Measurements from ENCODE around the gene MED12L. TPM values are rescaled to one million over a fixed set of nuclear protein-coding genes. Genes with fewer than 3 reads are reported as not detected.
"Not testable (repeated sequence)": the region's sequence is repeated elsewhere in the genome, so short reads cannot be mapped to it uniquely, and the experiment has no call there.

Gene MED12L
- total RNA-seq, 1 donor from 2014 or later, result 1.4 TPM

DNA sequence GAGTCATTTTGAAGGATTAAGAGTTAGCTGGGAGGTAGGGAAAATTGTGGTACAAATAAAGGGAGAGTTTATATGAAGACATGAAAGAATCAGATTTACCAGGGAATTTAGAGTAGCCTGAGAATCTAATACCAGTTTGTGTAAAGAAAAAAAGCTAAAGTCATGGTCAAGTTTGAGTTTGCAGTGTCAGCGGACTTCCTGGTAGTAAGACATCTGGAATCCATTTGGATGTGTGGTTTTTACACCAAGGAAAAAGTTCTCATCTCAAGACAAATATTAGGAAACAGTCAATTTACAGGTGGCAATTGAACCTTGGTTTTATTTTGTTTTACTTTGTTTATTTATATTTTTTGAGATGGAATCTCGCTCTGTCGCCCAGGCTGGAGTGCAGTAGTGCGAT lies 300.6 kb downstream of the MED12L start:
- H3K27me3 Mint-ChIP-seq (ENCODE audit: unreplicated experiment), result no peaks in the 10 kb centered on the region
- no peak overlapping the region for H3K4me3 Mint-ChIP-seq (ENCODE audit: unreplicated experiment)
- DNase-seq (ENCODE audit: extremely low spot score, unreplicated experiment), result no peak
- no peaks in the 10 kb centered on the region for H3K9me3 Mint-ChIP-seq (ENCODE audit: unreplicated experiment)
- H3K4me1 Mint-ChIP-seq (ENCODE audit: unreplicated experiment), result peaks cover 21% of the 10 kb centered on the region
- no peaks in the 10 kb centered on the region for H3K36me3 Mint-ChIP-seq (ENCODE audit: unreplicated experiment)
- TF ChIP-seq, protein P1, sequence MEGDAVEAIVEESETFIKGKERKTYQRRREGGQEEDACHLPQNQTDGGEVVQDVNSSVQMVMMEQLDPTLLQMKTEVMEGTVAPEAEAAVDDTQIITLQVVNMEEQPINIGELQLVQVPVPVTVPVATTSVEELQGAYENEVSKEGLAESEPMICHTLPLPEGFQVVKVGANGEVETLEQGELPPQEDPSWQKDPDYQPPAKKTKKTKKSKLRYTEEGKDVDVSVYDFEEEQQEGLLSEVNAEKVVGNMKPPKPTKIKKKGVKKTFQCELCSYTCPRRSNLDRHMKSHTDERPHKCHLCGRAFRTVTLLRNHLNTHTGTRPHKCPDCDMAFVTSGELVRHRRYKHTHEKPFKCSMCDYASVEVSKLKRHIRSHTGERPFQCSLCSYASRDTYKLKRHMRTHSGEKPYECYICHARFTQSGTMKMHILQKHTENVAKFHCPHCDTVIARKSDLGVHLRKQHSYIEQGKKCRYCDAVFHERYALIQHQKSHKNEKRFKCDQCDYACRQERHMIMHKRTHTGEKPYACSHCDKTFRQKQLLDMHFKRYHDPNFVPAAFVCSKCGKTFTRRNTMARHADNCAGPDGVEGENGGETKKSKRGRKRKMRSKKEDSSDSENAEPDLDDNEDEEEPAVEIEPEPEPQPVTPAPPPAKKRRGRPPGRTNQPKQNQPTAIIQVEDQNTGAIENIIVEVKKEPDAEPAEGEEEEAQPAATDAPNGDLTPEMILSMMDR (IDR thresholded peaks at IDR 0.05), result no peak
- H3K27ac Mint-ChIP-seq (ENCODE audit: unreplicated experiment), result peak overlapping the region; percentile 73

DNA sequence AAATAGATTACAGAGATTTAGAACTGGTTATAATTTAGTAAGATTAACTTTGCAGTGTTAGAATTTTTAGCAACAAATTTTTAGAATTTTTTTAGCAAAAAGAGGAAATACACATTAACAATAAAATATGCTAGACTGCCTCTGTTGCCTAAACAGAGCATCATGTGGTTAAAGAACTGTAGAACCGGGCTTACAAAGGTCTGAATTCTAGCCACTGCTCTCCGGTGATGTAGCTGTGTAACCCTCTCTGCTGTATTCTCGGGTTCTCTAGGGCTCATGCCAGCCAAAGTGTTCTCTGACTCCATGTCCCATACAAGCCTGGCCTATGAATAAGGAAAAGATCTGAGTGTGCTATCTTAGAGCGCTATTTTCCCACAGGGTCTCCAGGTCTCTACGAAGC lies 302.0 kb downstream of the MED12L start:
- Mint-ChIP-seq H3K36me3 (ENCODE audit: unreplicated experiment) (no peaks in the 10 kb centered on the region), H3K27me3 (ENCODE audit: unreplicated experiment) (no peaks in the 10 kb centered on the region), H3K27ac (ENCODE audit: unreplicated experiment) (no peak overlapping the region), H3K4me3 (ENCODE audit: unreplicated experiment) (no peak overlapping the region), H3K4me1 (ENCODE audit: unreplicated experiment) (peaks cover 21% of the 10 kb centered on the region), H3K9me3 (ENCODE audit: unreplicated experiment) (no peaks in the 10 kb centered on the region)
- TF ChIP-seq, protein P1 (IDR thresholded peaks at IDR 0.05), result no peak
- DNase-seq (ENCODE audit: extremely low spot score, unreplicated experiment), result no peak

DNA sequence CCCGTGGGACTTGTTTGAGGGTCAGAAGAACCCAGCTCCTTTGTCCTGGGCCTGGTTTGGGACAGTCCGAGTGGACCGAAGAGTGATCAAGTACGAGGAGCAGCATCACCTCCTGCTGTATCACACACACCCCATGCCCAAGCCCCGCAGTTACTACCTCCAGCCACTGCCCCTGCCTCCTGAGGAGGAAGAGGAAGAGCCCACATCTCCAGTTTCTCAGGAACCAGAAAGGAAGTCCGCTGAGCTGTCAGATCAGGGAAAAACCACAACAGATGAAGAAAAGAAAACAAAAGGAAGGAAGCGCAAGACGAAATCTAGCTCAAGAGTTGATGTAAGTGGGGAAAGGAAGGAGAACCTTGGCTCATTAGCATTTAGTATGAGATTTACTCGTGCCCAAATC lies 302.4 kb downstream of the MED12L start:
- Mint-ChIP-seq H3K27ac (ENCODE audit: unreplicated experiment) (no peak overlapping the region), H3K4me1 (ENCODE audit: unreplicated experiment) (peaks cover 21% of the 10 kb centered on the region), H3K9me3 (ENCODE audit: unreplicated experiment) (no peaks in the 10 kb centered on the region), H3K27me3 (ENCODE audit: unreplicated experiment) (no peaks in the 10 kb centered on the region), H3K4me3 (ENCODE audit: unreplicated experiment) (no peak overlapping the region), H3K36me3 (ENCODE audit: unreplicated experiment) (no peaks in the 10 kb centered on the region)
- DNase-seq (ENCODE audit: extremely low spot score, unreplicated experiment), result no peak
- TF ChIP-seq, protein P1 (IDR thresholded peaks at IDR 0.05), result no peak

DNA sequence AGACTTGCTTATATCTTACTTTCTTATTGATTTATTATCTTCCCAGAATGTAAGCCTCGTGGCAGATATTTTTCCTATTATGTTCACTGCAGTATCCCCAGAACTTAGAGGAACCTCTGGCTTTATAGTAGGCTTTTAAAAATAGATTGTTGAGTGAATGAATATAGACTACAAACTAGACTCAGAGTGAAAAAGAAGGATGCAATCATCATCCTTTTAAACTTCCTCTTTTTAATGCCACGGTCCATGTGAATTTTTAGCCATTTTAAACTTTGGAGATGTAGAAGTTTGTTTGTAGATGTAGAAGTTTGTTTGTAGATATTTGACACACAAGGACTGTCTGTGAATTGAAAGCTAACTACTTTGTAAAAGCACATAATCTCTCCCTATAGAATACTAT lies 306.3 kb downstream of the MED12L start:
- TF ChIP-seq, protein P1 (IDR thresholded peaks at IDR 0.05), result no peak
- Mint-ChIP-seq H3K4me1 (ENCODE audit: unreplicated experiment) (no peaks in the 10 kb centered on the region), H3K9me3 (ENCODE audit: unreplicated experiment) (no peaks in the 10 kb centered on the region), H3K27me3 (ENCODE audit: unreplicated experiment) (no peaks in the 10 kb centered on the region), H3K4me3 (ENCODE audit: unreplicated experiment) (no peak overlapping the region), H3K27ac (ENCODE audit: unreplicated experiment) (no peak overlapping the region), H3K36me3 (ENCODE audit: unreplicated experiment) (no peaks in the 10 kb centered on the region)
- no peak for DNase-seq (ENCODE audit: extremely low spot score, unreplicated experiment)

DNA sequence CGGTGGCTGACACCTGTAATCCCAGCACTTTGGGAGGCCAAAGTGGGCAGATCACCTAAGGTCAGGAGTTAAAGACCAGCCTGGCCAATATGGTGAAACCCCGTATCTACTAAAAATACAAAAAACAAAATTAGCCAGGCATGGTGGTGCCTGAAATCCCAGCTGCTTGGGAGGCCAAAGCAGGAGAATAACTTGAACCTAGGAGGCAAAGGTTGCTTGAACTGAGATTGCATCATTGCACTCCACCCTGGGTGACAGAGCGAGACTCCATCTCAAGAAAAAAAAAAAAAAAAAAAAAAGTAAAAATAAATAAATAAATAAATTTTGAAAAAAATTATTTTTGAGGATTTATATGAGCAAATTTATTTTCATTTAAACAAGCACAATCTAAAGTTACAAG lies 306.7 kb downstream of the MED12L start:
- not testable (repeated sequence) for H3K27me3 Mint-ChIP-seq (ENCODE audit: unreplicated experiment)

More for the DNA sequence above, 306.7 kb downstream of the MED12L start:
- not testable (repeated sequence) for H3K27ac Mint-ChIP-seq (ENCODE audit: unreplicated experiment); DNase-seq (ENCODE audit: extremely low spot score, unreplicated experiment); H3K36me3 Mint-ChIP-seq (ENCODE audit: unreplicated experiment); H3K4me1 Mint-ChIP-seq (ENCODE audit: unreplicated experiment); H3K4me3 Mint-ChIP-seq (ENCODE audit: unreplicated experiment); H3K9me3 Mint-ChIP-seq (ENCODE audit: unreplicated experiment)
